ENCODE results near the gene GPRC6A.

The GPRC6A gene

GRCh38 chr6:116745176-116745575 is 83.7 kb downstream of the GPRC6A start:
- in situ Hi-C loops (cut with MboI; ENCODE audit: low pct_unique_long_range_greater_than_20kb, low sequenced_read_pairs, unreplicated experiment) = no loop called here
- no peak for DNase-seq (ENCODE audit: low spot score)
- TF ChIP-seq, protein P1, sequence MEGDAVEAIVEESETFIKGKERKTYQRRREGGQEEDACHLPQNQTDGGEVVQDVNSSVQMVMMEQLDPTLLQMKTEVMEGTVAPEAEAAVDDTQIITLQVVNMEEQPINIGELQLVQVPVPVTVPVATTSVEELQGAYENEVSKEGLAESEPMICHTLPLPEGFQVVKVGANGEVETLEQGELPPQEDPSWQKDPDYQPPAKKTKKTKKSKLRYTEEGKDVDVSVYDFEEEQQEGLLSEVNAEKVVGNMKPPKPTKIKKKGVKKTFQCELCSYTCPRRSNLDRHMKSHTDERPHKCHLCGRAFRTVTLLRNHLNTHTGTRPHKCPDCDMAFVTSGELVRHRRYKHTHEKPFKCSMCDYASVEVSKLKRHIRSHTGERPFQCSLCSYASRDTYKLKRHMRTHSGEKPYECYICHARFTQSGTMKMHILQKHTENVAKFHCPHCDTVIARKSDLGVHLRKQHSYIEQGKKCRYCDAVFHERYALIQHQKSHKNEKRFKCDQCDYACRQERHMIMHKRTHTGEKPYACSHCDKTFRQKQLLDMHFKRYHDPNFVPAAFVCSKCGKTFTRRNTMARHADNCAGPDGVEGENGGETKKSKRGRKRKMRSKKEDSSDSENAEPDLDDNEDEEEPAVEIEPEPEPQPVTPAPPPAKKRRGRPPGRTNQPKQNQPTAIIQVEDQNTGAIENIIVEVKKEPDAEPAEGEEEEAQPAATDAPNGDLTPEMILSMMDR (IDR thresholded peaks at IDR 0.05; ENCODE audit: extremely low read depth, insufficient read depth, missing control alignments) = no peak

All from GM13977 (cell line).